Measurements from ENCODE around the gene ZNF536.

The ZNF536 gene

DNA sequence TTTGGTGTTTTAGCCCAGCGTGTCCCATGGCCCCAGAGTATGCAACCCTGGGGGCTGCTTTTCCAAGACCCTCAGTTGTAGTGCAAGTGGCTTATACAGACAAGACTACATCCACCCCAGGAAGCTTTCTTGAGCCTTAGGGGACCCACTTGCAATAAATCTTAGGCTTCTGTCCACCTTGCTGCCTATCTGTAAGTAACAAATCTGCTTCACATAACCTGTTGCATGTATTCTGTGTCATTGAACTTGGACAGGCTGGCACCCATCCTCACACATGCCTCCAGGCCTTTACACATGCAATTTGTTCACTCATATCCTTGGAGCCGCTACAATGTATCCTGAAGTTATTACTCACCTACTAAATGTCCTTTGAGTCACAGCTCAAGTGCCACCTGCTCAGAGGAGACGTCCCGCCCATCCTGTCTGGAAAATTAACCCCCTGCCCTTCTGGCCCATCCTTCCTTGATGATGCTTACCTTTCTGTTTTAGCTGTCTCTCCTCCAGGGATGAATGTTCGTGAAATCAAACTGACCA, 101.2 kb downstream of the ZNF536 start:
- no peak overlapping the region for H2AFZ ChIP-seq (ENCODE audit: low read depth, low read length)

DNA sequence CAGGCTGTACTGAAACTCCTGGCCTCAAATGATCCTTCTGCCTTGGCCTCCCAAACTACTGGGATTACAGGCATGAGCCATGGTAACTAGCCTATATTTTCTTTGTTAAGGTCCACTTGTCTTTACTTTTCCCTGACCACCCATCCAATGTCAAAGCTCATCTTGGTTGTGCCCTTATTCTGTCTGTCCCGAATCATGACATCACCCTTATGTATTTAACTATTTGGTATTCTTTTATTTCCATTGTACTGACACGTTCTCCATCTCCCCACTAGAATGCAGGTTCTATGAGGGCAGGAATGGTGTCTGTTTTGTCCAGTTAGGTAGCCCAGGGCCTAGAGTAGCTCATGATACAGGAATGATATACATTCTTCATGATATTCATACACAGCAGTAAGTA, 104.8 kb downstream of the ZNF536 start:
- Histone ChIP-seq H3K27me3 (ENCODE audit: low read depth, low read length) (no peaks in the 10 kb centered on the region), H3K4me1 (ENCODE audit: low read length) (no peaks in the 10 kb centered on the region), H4K20me1 (ENCODE audit: insufficient read depth, low read length) (no peaks in the 10 kb centered on the region), H3K27ac (ENCODE audit: low read length) (no peak overlapping the region), H3K4me3 (ENCODE audit: low read length) (no peak overlapping the region), H3K79me2 (ENCODE audit: low read length) (no peaks in the 10 kb centered on the region), H3K4me2 (ENCODE audit: low read length) (no peak overlapping the region), H2AFZ (ENCODE audit: low read depth, low read length) (no peak overlapping the region), H3K9me3 (ENCODE audit: insufficient read depth, low read length) (no peaks in the 10 kb centered on the region), H3K36me3 (replicated peaks; ENCODE audit: low read depth, low read length) (no peaks in the 10 kb centered on the region), H3K9ac (ENCODE audit: low read length) (no peak overlapping the region)
- no peak for TF ChIP-seq CTCF (IDR thresholded peaks at IDR 0.05; ENCODE audit: low read depth, low read length)
- TF ChIP-seq EZH2phosphoT487 (IDR thresholded peaks at IDR 0.05; ENCODE audit: low read depth), result no peak

More for the DNA sequence above, 101.2 kb downstream of the ZNF536 start:
- H4K20me1 ChIP-seq (ENCODE audit: insufficient read depth, low read length), result no peaks in the 10 kb centered on the region
- no peak for TF ChIP-seq EZH2phosphoT487 (IDR thresholded peaks at IDR 0.05; ENCODE audit: low read depth)
- no peak for TF ChIP-seq CTCF (IDR thresholded peaks at IDR 0.05; ENCODE audit: low read depth, low read length)
- H3K9me3 ChIP-seq (ENCODE audit: insufficient read depth, low read length), result no peaks in the 10 kb centered on the region
- H3K27ac ChIP-seq (ENCODE audit: low read length), result no peak overlapping the region
- no peaks in the 10 kb centered on the region for H3K27me3 ChIP-seq (ENCODE audit: low read depth, low read length)
- no peaks in the 10 kb centered on the region for H3K36me3 ChIP-seq (replicated peaks; ENCODE audit: low read depth, low read length)
- H3K4me1 ChIP-seq (ENCODE audit: low read length), result no peaks in the 10 kb centered on the region
- no peaks in the 10 kb centered on the region for H3K79me2 ChIP-seq (ENCODE audit: low read length)
- H3K4me3 ChIP-seq (ENCODE audit: low read length), result no peak overlapping the region
- no peak overlapping the region for H3K4me2 ChIP-seq (ENCODE audit: low read length)
- H3K9ac ChIP-seq (ENCODE audit: low read length), result no peak overlapping the region

- no peak overlapping the region for H3K9ac ChIP-seq (ENCODE audit: low read length)
- H3K9me3 ChIP-seq (ENCODE audit: insufficient read depth, low read length), result no peaks in the 10 kb centered on the region
- H3K4me1 ChIP-seq (ENCODE audit: low read length), result no peaks in the 10 kb centered on the region
- H3K27ac ChIP-seq (ENCODE audit: low read length), result no peak overlapping the region
- H3K27me3 ChIP-seq (ENCODE audit: low read depth, low read length), result no peaks in the 10 kb centered on the region
- no peaks in the 10 kb centered on the region for H3K79me2 ChIP-seq (ENCODE audit: low read length)
- no peak overlapping the region for H3K4me3 ChIP-seq (ENCODE audit: low read length)
- no peak for TF ChIP-seq CTCF (IDR thresholded peaks at IDR 0.05; ENCODE audit: low read depth, low read length)
- TF ChIP-seq EZH2phosphoT487 (IDR thresholded peaks at IDR 0.05; ENCODE audit: low read depth), result no peak
- no peaks in the 10 kb centered on the region for H4K20me1 ChIP-seq (ENCODE audit: insufficient read depth, low read length)
- H2AFZ ChIP-seq (ENCODE audit: low read depth, low read length), result no peak overlapping the region
- no peaks in the 10 kb centered on the region for H3K36me3 ChIP-seq (replicated peaks; ENCODE audit: low read depth, low read length)
- H3K4me2 ChIP-seq (ENCODE audit: low read length), result no peak overlapping the region
Observed at GRCh38 chr19:30479231-30479630, 107.0 kb downstream of the ZNF536 start.

- no peak overlapping the region for H3K27ac ChIP-seq (ENCODE audit: low read length)
Observed at GRCh38 chr19:30480097-30480496, 107.9 kb downstream of the ZNF536 start.

More at GRCh38 chr19:30480097-30480496, 107.9 kb downstream of the ZNF536 start:
- no peak overlapping the region for H3K4me2 ChIP-seq (ENCODE audit: low read length)
- TF ChIP-seq EZH2phosphoT487 (IDR thresholded peaks at IDR 0.05; ENCODE audit: low read depth) (no peak), CTCF (IDR thresholded peaks at IDR 0.05; ENCODE audit: low read depth, low read length) (no peak)
- H3K36me3 ChIP-seq (replicated peaks; ENCODE audit: low read depth, low read length), result no peaks in the 10 kb centered on the region
- H3K9me3 ChIP-seq (ENCODE audit: insufficient read depth, low read length), result no peaks in the 10 kb centered on the region
- H3K9ac ChIP-seq (ENCODE audit: low read length), result no peak overlapping the region
- H3K4me1 ChIP-seq (ENCODE audit: low read length), result no peaks in the 10 kb centered on the region
- H4K20me1 ChIP-seq (ENCODE audit: insufficient read depth, low read length), result no peaks in the 10 kb centered on the region
- no peaks in the 10 kb centered on the region for H3K79me2 ChIP-seq (ENCODE audit: low read length)
- no peak overlapping the region for H3K4me3 ChIP-seq (ENCODE audit: low read length)
- no peaks in the 10 kb centered on the region for H3K27me3 ChIP-seq (ENCODE audit: low read depth, low read length)
- no peak overlapping the region for H2AFZ ChIP-seq (ENCODE audit: low read depth, low read length)

All from OCI-LY3 (cell line).